GM12878 (cell line): Measurements from ENCODE around the gene ZNF142. TPM values are rescaled to one million over a fixed set of nuclear protein-coding genes. Genes with fewer than 3 reads are reported as not detected.

Experiments used
- ATAC-seq: fragments of 200-7000 bp; cut with Tn5 transposase; 3 replicates; pipeline ENCODE4 v1.9.1; 2020; ENCODE audit warnings: mild to moderate bottlenecking, moderate library complexity
- BruUV-seq: library from RNA; stranded (reverse); fragments of 400-500 nt; replicated peaks from 2 replicates; lab custom pipeline; 2021; lab: Mats Ljungman, UMichigan
- CTCF ChIA-PET: fragments of 300-600 bp; sonication (Branson Sonifier 250); formaldehyde crosslinking; extraction: SDS; loops from one replicate; lab custom pipeline; 2021; ENCODE audit warnings: inconsistent platforms; lab: Yijun Ruan, JAX
- POLR2A ChIA-PET: fragments of 350-600 bp; formaldehyde crosslinking; extraction: SDS; loops from one replicate; lab custom pipeline; 2021; ENCODE audit warnings: inconsistent platforms; lab: Charles Lee
- RAD21 ChIA-PET: fragments of 300-600 bp; sonication (Branson Sonifier 250); formaldehyde crosslinking; loops from one replicate; lab custom pipeline; 2023; ENCODE audit warnings: antibody characterized with exemption; ENCODE audit not compliant: unreplicated experiment; lab: Charles Lee
- SMC1A ChIA-PET: fragments of 300-600 bp; sonication (Branson Sonifier 250); formaldehyde crosslinking; loops from one replicate; lab custom pipeline; 2023; ENCODE audit not compliant: unreplicated experiment, uncharacterized antibody; lab: Charles Lee
- DNase-seq: peaks from one replicate; pipeline ENCODE4 v3.0.0-alpha.2; 2011; ENCODE audit warnings: low read depth, low spot score
- FAIRE-seq: peaks from 3 replicates; lab custom pipeline; 2011; peaks lifted over from hg19 to GRCh38; lab: Jason Lieb, UNC
- H2AFZ ChIP-seq: 2 replicates; pipeline ENCODE4 v1.6.0; 2011; ENCODE audit warnings: low read depth, low read length, control low read depth; ENCODE audit not compliant: control insufficient read depth
- H3K27ac ChIP-seq: 2 replicates; pipeline ENCODE4 v1.5.1; 2011; ENCODE audit warnings: control low read depth; ENCODE audit not compliant: control insufficient read depth, insufficient read depth
- H3K27me3 ChIP-seq, 2 experiments: replicated peaks in 1 of 2; 2 replicates each; pipeline versions ENCODE4 v1.6.0 to v1.6.1; 2011; ENCODE audit warnings: low read length in 1 of 2; ENCODE audit not compliant: control insufficient read depth in 2 of 2, insufficient read depth in 2 of 2
- H3K36me3 ChIP-seq, 2 experiments: 2 replicates each; pipeline ENCODE4 v1.5.1; 2011; ENCODE audit warnings: low read length in 1 of 2; ENCODE audit not compliant: control insufficient read depth in 2 of 2, insufficient read depth in 2 of 2
- H3K4me1 ChIP-seq: 2 replicates; pipeline ENCODE4 v1.6.1; 2011; ENCODE audit warnings: mild to moderate bottlenecking, low read length, moderate library complexity, mixed read lengths; ENCODE audit not compliant: control insufficient read depth, insufficient read depth
- H3K4me2 ChIP-seq: 2 replicates; pipeline ENCODE4 v1.6.0; 2011; ENCODE audit warnings: control low read depth; ENCODE audit not compliant: control insufficient read depth, insufficient read depth
- H3K4me3 ChIP-seq: fragments of 200-600 bp; sonication (generic); 2 replicates; pipeline ENCODE4 v1.5.1; 2016
- H3K79me2 ChIP-seq: 2 replicates; pipeline ENCODE4 v1.6.0; 2011; ENCODE audit warnings: low read length; ENCODE audit not compliant: control insufficient read depth, insufficient read depth
- H3K9ac ChIP-seq: 2 replicates; pipeline ENCODE4 v1.8.0; 2011; ENCODE audit warnings: low read length, control low read depth, mixed read lengths; ENCODE audit not compliant: control insufficient read depth, insufficient read depth
- H3K9me3 ChIP-seq: replicated peaks from 3 replicates; pipeline ENCODE4 v1.5.1; 2011; ENCODE audit warnings: mild to moderate bottlenecking, low read length; ENCODE audit not compliant: control insufficient read depth, insufficient read depth
- H4K20me1 ChIP-seq: 2 replicates; pipeline ENCODE4 v1.6.0; 2011; ENCODE audit not compliant: control insufficient read depth, insufficient read depth
- CREM ChIP-seq: IDR thresholded peaks from 2 replicates; pipeline ENCODE4 v1.6.1; 2014; ENCODE audit warnings: antibody characterized with exemption, low read depth
- CTCF ChIP-seq, 3 experiments: IDR thresholded peaks in 2 of 3; conservative IDR thresholded peaks in 1 of 3; 2 replicates each; pipeline ENCODE4 v1.5.1; 2011; ENCODE audit warnings: low read depth in 3 of 3, low read length in 3 of 3, mild to moderate bottlenecking in 3 of 3, control low read depth in 2 of 3, moderate library complexity in 2 of 3, inconsistent platforms in 1 of 3, mixed read lengths in 1 of 3; ENCODE audit not compliant: control insufficient read depth in 2 of 3, insufficient read depth in 1 of 3; ENCODE audit errors: extremely low read depth in 1 of 3
- ELK1 ChIP-seq: IDR thresholded peaks from 2 replicates; pipeline ENCODE4 v1.6.1; 2012; ENCODE audit warnings: low read depth, low read length, improper control_type of control experiment
- HDAC2 ChIP-seq: fragments of 200-600 bp; sonication (generic); IDR thresholded peaks from 2 replicates; pipeline ENCODE4 v1.6.1; 2017
- KDM1A ChIP-seq: fragments of 200-600 bp; sonication (generic); IDR thresholded peaks from 2 replicates; pipeline ENCODE4 v1.6.1; 2016; ENCODE audit warnings: borderline replicate concordance
- MEF2A ChIP-seq: IDR thresholded peaks from 2 replicates; pipeline ENCODE4 v1.6.1; 2011; ENCODE audit warnings: low read depth, mild to moderate bottlenecking, low read length, moderate library complexity; ENCODE audit not compliant: insufficient read depth
- NR2C1 ChIP-seq: fragments of 450-650 bp; IDR thresholded peaks from 2 replicates; pipeline ENCODE4 v1.6.1; 2017; ENCODE audit warnings: antibody characterized with exemption, mild to moderate bottlenecking, moderate library complexity
- PAX8 ChIP-seq: fragments of 450-650 bp; IDR thresholded peaks from 2 replicates; pipeline ENCODE4 v1.6.1; 2017; ENCODE audit warnings: mild to moderate bottlenecking, moderate library complexity
- POU2F2 ChIP-seq: IDR thresholded peaks from 3 replicates; pipeline ENCODE4 v1.6.1; 2011; ENCODE audit warnings: low read depth, mild to moderate bottlenecking, low read length, borderline replicate concordance
- RAD21 ChIP-seq: IDR thresholded peaks from 2 replicates; pipeline ENCODE4 v1.6.1; 2011; ENCODE audit warnings: mild to moderate bottlenecking, low read depth, low read length, moderate library complexity; ENCODE audit not compliant: insufficient read depth
- SIX5 ChIP-seq: IDR thresholded peaks from 2 replicates; pipeline ENCODE4 v1.6.1; 2011; ENCODE audit warnings: mild to moderate bottlenecking, low read depth, low read length, moderate library complexity; ENCODE audit not compliant: severe bottlenecking
- SMC3 ChIP-seq: IDR thresholded peaks from 2 replicates; pipeline ENCODE4 v1.6.1; 2011; ENCODE audit warnings: low read length, improper control_type of control experiment, borderline replicate concordance
- SUZ12 ChIP-seq: fragments of 200-600 bp; sonication (generic); IDR thresholded peaks from one replicate; pipeline ENCODE4 v1.6.1; 2018; ENCODE audit warnings: antibody characterized with exemption, mild to moderate bottlenecking; ENCODE audit not compliant: unreplicated experiment
- TAF1 ChIP-seq: IDR thresholded peaks from 2 replicates; pipeline ENCODE4 v1.6.1; 2011; ENCODE audit warnings: mild to moderate bottlenecking, low read depth, low read length, borderline replicate concordance
- TBL1XR1 ChIP-seq: IDR thresholded peaks from 2 replicates; pipeline ENCODE4 v1.6.1; 2012; ENCODE audit warnings: low read depth, low read length, improper control_type of control experiment
- TCF3 ChIP-seq: IDR thresholded peaks from 2 replicates; pipeline ENCODE4 v1.6.1; 2012; ENCODE audit warnings: low read depth, mild to moderate bottlenecking, low read length, borderline replicate concordance; ENCODE audit not compliant: insufficient read depth
- YY1 ChIP-seq: IDR thresholded peaks from 2 replicates; pipeline ENCODE4 v1.6.1; 2011; ENCODE audit warnings: low read depth, mild to moderate bottlenecking, low read length
- WGBS: methylation state at CpG from one replicate; pipeline ENCODE4 v1.1.6; 2016; ENCODE audit warnings: low lambda C conversion rate; ENCODE audit not compliant: insufficient replicate concordance, insufficient coverage; ENCODE audit errors: missing lambda C conversion rate; 5-methylcytosine and 5-hydroxymethylcytosine counted together
- in situ Hi-C: fragments of 300-500 bp; cut with MboI; formaldehyde crosslinking; loops from 9 replicates; pipeline ENCODE4 v1.14.3; 2018; ENCODE audit warnings: mixed read lengths
- intact Hi-C: fragments of 100-400 bp; cut with micrococcal nuclease; formaldehyde crosslinking; loops from one replicate; pipeline ENCODE4 v1.14.2; 2022; ENCODE audit not compliant: unreplicated experiment
- polyA plus RNA-seq, 11 experiments: library from polyadenylated mRNA; depleted of rRNA in 4 of 11; unstranded in 6 of 11; stranded (reverse) in 5 of 11; fragments of >200 nt; fragmentation: Nextera tagmentation in 4 of 11; fragmentation: Illumina TruSeq in 1 of 11; extraction: Ambion mirVana in 4 of 11; extraction: Trizol in 1 of 11; gene quantifications; 1 replicate in 1 of 11; 2 replicates in 10 of 11; pipeline versions ENCODE4 v1.2.1 to v1.2.3, GENCODE V29; 2011 to 2016; ENCODE audit warnings: inconsistent platforms in 2 of 11, missing spikeins in 2 of 11, low read depth in 1 of 11
- total RNA-seq, 4 experiments: library from RNA; depleted of rRNA in 3 of 4; stranded (reverse); fragments of >200 nt in 3 of 4; fragmentation: Illumina TruSeq in 1 of 4; extraction: Trizol in 1 of 4; gene quantifications; 2 replicates each; pipeline versions ENCODE4 v1.2.1 to v1.2.3, GENCODE V29; 2013 to 2021
- TF ChIP-seq, protein P1 (sequence below): IDR thresholded peaks from 2 replicates; pipeline ENCODE4 v1.6.1; 2011; ENCODE audit warnings: borderline replicate concordance, low read depth, mild to moderate bottlenecking, moderate library complexity, low read length; ENCODE audit not compliant: insufficient read depth, poor library complexity, severe bottlenecking

Gene ZNF142
- total and polyA plus RNA-seq, 10 of the 15 experiments (the other 5 are each of a cell fraction or from before 2014, with no cell fraction given), result 1.3 to 40.9 (median 15.0) TPM

GRCh38 chr2:218648787-218649100 is 10.7 kb downstream of the ZNF142 start (continued):
- TF ChIP-seq TBL1XR1, result no peak
- no peak for TF ChIP-seq PAX8
- no peak for TF ChIP-seq MEF2A
- TF ChIP-seq CREM, result no peak
- TF ChIP-seq ELK1, result no peak

DNA sequence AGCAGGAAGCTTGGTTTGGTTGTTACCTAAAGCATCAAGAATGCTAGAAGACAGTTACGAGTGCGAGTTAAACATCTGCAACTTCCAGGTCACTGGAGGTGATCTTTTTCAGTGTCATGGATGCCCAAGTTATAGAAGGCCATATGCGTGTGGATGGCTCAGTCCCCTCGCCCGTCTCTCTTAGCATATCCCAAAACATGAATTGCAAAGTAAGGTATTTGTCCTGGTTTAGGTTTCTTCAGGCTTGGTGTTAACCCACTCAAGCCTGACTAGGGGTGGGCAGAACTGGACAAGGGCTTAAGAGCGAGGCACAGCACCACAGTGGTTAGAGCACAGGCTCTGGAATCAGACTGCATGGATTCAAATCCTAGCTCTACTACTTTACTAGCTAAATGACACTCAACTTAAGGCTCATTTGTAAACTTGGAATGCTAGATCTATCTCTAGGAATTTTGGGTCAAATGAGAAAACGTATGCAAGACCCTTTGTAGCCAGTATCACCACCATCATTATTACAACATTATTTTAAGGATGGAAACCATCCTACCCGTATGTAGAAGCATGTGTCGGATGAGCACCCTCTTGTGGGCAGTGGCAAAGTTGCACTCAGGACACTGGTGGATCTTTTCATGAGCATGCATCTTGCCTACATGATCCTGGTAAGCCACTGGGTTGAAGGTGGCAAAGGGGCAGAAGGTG is 11.2 kb downstream of the ZNF142 start:
- FAIRE-seq, result peak; percentile 99
- SMC1A ChIA-PET, result interaction anchor here (0.6 to 3.3 kb wide), 6 partner anchors 10 to 200 kb away, joined by 3 to 20 read pairs (median 3); partner anchors contain the start of genes BCS1L and ZNF142
- in situ Hi-C loops, result loop anchor here (5.0 kb wide), 1 partner anchor 241 kb away; no protein-coding TSS in a partner anchor
- Histone ChIP-seq H3K27me3 (no peaks in the 10 kb centered on the region), H3K9ac (no peak overlapping the region), H3K27ac (no peak overlapping the region), H2AFZ (no peak overlapping the region), H3K36me3 (peaks cover 32 to 37% of the 10 kb centered on the region in 2 experiments), H4K20me1 (no peaks in the 10 kb centered on the region), H3K9me3 (no peaks in the 10 kb centered on the region), H3K4me2 (no peak overlapping the region), H3K79me2 (peaks cover 2% of the 10 kb centered on the region; the same call in 1 of the 2 replicates), H3K4me3 (no peak overlapping the region), H3K4me1 (no peaks in the 10 kb centered on the region)
- POLR2A ChIA-PET, result no interaction called here
- 56% methylated on average over 9 of the region's 9 CpGs for WGBS
- BruUV-seq, result no TSS peak
- peak; percentile 96 for ATAC-seq
- intact Hi-C loops, result loop anchor here (1.0 kb wide), 1 partner anchor 242 kb away; no protein-coding TSS in a partner anchor
- no peak for DNase-seq
- CTCF ChIA-PET, result interaction anchor here (0.6 to 3.6 kb wide), 24 partner anchors 11 to 744 kb away, joined by 3 to 25 read pairs (median 4); partner anchors contain the start of genes AAMP, BCS1L, PNKD and RNF25
- TF ChIP-seq SMC3 (peak; percentile 67), SIX5 (no peak), TCF3 (no peak), RAD21 (peak; percentile 80), NR2C1 (no peak), POU2F2 (0 out of 3 replicates have a peak, but pooled peaks have one; percentile 19), SUZ12 (no peak), KDM1A (no peak), YY1 (0 out of 2 replicates have a peak, but pooled peaks have one; percentile 42), HDAC2 (no peak), TAF1 (no peak), CTCF (IDR thresholded peaks at IDR 0.05 in 2 of 3, conservative IDR thresholded peaks at IDR 0.05 in 1 of 3; ENCODE audit: control insufficient read depth in 2 of 3, extremely low read depth in 1 of 3, insufficient read depth in 1 of 3, low read depth in 3 of 3, low read length in 3 of 3) (peak; percentile 83 to 97 (median 91))
- TF ChIP-seq, protein P1, sequence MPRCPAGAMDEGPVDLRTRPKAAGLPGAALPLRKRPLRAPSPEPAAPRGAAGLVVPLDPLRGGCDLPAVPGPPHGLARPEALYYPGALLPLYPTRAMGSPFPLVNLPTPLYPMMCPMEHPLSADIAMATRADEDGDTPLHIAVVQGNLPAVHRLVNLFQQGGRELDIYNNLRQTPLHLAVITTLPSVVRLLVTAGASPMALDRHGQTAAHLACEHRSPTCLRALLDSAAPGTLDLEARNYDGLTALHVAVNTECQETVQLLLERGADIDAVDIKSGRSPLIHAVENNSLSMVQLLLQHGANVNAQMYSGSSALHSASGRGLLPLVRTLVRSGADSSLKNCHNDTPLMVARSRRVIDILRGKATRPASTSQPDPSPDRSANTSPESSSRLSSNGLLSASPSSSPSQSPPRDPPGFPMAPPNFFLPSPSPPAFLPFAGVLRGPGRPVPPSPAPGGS, result no peak
- RAD21 ChIA-PET, result interaction anchor here (0.6 to 1.4 kb wide), 6 partner anchors 10 to 723 kb away, joined by 3 to 5 read pairs (median 3); partner anchors contain the start of genes BCS1L and ZNF142
